ENCODE results near the gene ODC1.
"Not testable (repeated sequence)": the region's sequence is repeated elsewhere in the genome, so short reads cannot be mapped to it uniquely, and the experiment has no call there.

Gene ODC1

DNA sequence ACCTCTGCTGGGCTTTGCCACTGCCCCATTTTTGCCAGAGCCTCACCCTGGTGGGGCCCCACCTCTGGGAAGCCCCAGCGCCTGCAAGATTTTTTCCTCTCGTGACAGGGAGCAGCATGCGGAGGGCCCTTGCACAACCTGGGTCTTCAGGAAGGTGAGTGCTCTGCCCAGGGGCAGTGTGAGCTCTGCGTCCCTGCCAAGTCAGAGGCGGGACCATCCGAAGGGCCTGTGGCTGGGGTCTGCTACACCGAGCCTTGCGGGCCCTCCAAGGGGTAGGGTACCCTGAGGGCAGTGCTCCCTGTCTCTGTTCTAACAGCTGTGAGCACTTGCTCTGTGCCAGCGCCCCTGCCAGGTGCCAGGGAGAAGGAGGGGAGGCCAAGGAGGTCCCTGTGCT is 5.8 kb upstream of the ODC1 start:
- no peak for DNase-seq (ENCODE audit: low read depth in 4 of 4, low spot score in 1 of 4)

DNA sequence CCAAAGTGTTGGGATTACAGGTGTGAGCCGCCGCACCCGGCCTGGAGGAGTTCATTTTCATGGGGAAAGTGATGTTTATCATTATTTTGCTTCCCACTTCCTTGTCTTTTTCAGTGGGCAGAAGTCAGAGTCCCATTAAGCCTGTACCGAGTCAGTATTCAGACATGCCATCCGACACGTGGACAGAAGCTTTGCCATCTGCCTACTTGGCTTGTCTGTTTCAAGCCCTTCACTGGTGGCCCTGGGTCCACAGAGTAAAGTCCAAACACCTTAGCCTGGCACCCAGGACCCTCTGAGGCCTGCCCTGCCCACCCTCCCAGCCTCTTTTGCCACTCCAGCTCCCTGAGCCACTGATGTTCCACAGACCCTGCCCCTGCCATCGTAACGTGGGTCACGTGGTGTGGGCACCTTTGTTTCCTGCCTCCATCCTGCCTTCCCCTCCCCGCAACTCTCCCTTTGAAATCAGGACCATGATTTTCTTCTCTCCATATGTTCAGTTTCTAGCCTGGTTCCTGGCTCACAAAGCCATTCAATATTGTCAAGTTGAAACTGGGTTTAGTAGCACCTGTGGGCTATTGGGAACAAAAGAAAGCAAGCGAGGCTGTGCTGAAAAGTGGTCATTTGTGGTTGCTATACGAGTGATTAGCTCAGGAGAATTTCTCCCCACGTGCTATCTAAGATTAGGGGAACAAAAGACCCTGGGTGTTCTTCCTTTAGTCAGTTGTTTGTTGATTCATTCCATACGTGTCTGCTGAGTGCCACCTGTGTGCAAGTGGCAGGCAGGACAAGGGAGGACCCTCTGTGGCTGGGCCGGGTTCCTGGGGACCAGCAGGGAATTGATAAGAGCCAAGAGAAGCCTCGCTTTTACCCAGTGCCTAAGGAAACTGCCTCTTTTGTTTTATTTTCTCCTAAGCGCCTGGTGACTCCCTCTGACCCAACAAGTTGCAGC is 5.1 kb upstream of the ODC1 start:
- no peak for DNase-seq (ENCODE audit: low read depth in 4 of 4, low spot score in 1 of 4)

DNA sequence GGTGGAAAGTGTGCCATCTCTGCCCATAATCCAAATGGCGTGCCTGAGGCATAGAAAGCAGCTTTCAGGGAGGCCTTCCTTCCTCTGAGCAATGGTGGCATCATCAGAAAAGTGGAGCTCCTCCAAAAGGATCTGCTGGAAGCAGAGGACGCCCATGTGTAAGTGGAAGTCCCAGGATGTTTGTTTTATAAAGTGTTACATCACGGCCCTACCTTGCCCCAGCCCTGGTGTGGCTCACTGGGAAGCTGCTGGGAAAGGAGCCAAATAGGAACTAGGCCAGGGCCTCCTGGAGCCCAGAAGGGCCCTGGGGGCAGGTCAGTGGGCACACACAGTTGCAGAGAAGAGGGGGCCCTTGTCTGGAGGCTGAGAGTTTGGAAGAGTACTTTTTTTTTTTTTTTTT is 4.2 kb upstream of the ODC1 start:
- DNase-seq (ENCODE audit: low read depth in 4 of 4, low spot score in 1 of 4) = no peak

DNA sequence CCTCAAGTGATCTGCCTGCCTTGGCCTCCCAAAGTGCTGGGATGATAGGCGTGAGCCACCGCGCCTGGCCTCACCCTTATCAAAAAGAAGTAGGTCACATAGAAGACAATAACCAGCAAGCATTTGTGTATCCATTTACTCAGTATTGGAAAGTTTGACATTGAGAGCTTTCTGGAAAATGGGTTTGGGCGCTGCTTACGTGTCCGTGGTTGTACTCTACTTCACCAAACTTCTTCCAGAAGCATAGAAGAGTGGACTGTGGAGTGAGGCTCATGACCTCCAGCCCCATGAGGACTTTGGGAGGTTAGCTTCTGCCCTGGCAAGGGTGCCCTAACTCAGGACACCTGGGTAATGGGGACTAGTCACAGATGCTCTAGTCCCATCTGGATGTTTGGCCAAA is 3.7 kb upstream of the ODC1 start:
- DNase-seq (ENCODE audit: low read depth in 4 of 4, low spot score in 1 of 4) = no peak

DNA sequence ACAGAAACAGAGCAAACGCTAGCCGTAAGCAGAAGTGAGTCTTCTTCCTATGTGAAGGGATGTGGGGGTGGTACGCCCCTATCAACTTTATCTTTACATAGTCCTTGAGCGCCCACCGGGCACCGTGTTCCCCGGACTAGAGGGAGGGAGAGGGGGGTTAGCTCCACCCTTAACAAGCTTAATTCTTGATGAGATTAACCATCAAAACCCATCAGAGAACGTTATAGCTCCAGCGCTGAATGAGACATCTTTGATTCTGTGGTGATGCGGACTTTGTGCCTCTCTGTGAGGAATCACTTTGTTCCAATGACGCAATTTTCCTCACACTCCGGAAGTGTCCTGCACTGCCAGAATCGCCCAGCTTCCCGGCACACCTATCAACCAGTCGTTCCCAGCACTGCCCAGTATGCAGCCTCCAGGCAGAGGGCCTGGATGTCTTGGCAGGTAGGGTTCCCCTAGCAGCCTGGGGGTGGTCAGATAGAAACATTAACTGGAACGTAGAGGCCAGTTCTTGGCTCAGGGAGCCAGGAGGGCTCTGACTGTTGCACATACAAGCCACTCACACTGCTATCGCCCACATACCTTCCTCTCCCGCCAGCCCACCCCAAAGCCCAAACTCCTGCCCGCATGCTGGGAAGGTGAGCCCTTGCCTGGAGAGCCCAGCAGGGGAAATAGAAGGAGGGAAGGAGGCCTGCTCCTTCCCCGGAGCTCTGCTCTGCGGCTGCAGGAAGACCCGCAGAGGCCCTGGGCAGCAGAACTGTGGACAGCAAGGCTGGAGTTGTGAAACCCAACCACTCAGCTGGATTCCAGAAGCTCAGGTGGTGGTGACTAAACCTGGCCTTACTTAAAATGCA is 1.9 kb upstream of the ODC1 start:
- DNase-seq (ENCODE audit: low read depth in 4 of 4, low spot score in 1 of 4) = no peak

DNA sequence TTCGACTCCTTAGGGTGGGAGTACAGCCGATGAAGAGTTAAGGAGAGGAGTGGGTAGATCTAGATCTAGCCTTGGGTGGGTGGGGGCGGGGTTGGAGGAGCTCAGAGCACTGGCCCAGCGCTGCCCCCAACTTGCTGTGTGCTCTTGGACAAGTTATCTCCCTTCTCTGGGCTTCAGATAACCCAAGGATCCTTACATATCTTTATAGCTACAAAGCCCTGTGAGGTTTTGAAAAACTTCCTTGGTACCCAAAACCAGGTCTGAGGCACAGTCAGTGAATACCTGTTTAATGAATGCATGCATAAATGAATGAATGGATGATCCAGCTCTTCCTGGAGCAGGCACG is 1.3 kb upstream of the ODC1 start:
- DNase-seq (ENCODE audit: low read depth in 4 of 4, low spot score in 1 of 4) = no peak

DNA sequence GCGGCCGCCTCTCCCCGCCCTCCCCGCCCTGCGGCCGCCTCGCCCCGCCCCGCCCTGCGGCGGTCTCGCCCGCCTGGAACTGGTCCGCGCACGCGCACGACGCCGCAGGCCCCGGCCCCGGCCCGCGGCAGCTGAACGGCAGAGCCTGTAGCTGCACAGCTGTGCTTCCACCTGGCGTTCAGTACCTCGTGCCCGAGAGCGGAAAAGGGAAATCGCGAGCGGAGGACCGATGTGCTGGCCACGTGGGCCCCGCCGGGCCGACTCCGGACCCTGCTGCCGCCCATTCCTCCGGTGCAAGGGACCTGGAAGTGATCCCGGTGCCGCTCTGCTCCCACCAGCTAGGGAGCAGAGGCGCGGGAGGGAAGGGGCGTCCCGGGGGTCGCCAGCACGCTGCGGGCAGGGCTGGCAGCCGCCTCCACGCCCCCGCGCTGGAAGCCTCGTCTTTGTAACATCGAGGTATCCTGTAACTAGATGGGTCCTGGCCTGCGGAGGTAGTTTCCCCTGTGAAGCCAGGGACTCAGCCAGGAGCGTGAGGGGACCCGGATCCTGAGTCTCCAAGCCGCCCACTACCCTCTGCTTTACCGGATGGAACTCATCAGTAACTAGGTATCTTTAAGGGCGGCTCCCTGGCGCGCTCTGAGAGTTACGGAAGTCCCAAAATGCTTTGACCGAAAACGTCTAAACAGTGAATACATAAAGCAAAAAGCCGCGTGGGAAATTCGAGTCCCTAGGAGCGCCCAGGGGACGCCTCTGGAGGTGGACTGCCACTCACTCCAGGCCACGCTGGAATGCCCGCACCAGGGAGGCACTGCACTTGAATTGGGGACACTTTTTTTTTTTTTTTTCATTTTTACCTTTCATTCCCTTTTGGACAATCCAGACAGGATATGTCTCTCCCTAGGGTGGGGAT is 704 bp upstream of the ODC1 start:
- peak; percentile 73 to 91 (median 86) for DNase-seq (ENCODE audit: low read depth in 4 of 4, low spot score in 1 of 4)

DNA sequence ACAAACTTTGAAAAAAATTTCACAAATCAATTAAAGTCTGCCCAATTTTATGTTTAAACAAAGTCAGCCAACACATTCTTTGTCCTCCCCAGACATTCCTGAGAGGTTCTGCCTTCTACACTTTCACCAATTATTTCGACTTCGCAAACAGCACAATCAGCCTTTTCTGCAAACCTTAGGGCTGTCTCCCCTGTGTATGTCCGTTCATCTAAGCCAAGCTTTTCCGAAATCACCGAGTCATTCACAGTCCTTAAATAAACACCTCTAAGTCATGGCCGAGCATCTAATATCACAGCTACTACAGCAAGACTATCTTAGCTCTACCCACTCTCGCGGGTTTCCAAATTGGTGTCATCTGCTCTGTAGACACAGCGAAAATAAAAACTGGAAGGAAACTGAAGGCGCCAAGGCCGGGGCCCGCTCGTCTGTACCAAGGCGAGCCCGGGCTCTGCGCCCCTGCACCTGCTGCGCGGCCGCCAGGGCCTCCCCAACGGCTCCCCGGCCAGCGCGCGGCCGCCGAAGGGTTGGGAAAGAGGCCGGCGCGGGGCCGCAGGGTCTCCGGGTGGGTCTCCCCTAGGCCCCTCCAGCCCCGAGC is 730 bp downstream of the ODC1 start:
- DNase-seq (ENCODE audit: low read depth in 4 of 4, low spot score in 1 of 4) = peak in 2 of 4 experiments; percentile 26 to 38

DNA sequence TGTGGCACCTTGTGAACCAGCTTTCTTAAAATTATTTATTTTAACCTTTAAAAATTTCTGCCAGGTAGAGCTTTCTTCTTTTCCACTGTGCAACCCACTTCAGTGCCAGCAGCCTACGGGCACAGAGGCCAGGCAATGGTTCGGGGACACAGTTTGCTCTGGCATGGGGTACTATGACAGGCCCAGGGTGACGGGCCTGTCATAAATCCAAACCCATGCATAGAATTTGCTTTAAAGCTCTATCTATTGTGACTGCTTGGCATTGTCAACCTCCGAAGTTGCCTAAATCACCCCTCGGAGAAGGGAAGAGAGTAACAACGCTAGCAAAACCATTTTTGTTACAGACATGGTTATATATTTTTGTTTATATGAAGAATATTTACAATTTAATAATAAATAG is 1.5 kb downstream of the ODC1 start:
- DNase-seq (ENCODE audit: low read depth in 4 of 4, low spot score in 1 of 4) = no peak

DNA sequence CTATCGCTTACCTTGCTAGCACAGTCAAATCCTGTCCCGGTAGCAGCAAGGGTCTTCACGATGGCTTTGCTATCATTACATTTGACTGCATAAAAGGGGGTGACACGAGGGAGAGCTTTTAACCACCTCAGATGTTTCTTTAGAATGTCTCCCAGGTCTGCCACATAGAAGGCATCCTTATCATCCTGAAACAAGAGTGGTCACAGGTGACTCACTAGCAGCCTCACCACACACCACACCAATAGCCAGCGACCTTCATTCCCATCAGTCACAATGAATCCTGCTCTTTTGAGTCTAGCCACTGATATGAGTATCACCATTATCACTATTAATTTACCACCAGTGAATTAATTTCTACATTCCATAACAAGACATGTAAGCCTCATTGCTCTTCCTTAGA is 3.7 kb downstream of the ODC1 start:
- DNase-seq (ENCODE audit: low read depth in 4 of 4, low spot score in 1 of 4) = peak in 1 of 4 experiments; percentile 62

DNA sequence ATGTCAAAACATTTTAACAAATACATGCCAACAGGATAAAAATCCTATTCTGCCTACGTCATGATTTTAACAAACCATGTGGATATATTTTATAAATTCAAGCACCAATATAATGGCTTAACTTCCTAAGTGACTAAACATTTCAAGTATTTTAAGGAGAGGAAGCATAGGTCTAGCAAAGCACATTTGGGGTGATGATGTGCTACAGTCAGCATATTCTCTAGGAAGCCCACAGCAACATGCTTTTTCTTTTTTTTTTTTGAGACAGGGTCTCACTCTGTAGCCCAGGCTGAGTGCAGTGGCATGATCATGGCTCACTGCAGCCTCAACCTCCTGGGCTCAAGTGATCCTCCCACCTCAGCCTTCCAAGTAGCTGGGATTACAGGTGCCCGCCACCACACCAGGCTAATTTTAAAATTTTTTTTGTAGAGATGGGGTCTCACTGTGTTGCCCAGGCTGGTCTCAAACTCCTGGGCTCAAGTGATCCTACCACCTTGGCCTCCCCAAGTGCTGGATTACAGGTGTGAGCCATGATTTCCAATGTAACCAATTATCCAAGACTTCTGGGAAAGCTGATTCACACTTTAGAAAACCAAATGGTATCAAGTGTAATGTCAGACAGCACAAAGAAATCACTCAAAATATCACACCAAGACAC is 5.5 kb downstream of the ODC1 start:
- DNase-seq (ENCODE audit: low read depth in 4 of 4, low spot score in 1 of 4) = not testable (repeated sequence)

DNA sequence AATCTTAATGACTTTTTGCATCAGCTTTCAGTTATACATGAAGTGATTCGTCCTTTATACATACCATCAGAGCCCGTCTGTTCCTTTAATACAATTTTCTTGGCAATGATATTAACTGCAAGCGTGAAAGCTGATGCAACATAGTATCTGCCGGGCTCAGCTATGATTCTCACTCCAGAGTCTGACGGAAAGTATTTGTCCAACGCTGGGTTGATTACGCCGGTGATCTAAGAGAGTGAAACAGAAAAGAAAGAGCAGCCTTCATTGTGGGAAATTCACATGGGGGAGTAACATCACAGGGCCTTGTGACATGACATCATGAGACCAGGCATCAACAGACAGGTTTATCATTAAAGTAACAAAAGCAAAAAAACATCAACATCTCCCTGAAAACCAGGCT is 6.2 kb downstream of the ODC1 start:
- no peak for DNase-seq (ENCODE audit: low read depth in 4 of 4, low spot score in 1 of 4)

DNA sequence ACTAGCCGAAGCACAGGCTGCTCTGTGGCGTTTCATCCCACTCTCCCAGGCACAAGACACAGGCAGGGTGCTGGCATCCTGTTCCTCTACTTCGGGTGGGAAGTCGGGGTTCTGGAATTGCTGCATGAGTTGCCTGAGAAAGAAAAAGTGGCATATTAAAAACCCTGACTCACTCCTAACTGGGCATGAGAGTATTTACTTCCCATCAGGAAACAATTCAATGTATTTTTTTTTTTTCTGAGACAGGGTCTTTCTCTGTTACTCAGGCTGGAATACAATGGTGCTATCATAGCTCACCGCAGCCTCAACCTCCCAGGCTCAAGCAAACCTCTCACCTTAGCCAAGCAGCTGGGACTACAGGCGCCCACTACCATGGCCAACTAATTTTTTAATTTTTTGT is 7.4 kb downstream of the ODC1 start:
- no peak for DNase-seq (ENCODE audit: low read depth in 4 of 4, low spot score in 1 of 4)

DNA sequence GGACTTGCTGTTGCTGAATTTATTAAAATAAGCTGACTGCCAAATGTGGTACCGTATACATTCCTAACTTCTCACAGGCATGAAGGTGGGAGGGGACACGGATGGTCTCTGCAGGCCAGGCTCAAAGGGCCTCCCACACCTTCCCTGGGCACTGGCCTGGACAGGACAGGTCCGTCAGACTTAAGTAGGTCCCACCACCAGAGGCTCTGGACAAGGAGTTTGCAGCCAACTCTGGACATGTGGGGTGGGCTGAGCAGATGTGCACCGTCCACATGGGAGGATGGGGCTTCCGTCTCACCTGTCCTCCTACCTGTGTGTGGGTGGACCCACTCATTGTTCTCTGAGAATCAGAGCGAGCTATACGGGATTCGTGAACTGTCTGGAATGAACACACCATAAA is 8.2 kb downstream of the ODC1 start:
- DNase-seq (ENCODE audit: low read depth in 4 of 4, low spot score in 1 of 4) = no peak

DNA sequence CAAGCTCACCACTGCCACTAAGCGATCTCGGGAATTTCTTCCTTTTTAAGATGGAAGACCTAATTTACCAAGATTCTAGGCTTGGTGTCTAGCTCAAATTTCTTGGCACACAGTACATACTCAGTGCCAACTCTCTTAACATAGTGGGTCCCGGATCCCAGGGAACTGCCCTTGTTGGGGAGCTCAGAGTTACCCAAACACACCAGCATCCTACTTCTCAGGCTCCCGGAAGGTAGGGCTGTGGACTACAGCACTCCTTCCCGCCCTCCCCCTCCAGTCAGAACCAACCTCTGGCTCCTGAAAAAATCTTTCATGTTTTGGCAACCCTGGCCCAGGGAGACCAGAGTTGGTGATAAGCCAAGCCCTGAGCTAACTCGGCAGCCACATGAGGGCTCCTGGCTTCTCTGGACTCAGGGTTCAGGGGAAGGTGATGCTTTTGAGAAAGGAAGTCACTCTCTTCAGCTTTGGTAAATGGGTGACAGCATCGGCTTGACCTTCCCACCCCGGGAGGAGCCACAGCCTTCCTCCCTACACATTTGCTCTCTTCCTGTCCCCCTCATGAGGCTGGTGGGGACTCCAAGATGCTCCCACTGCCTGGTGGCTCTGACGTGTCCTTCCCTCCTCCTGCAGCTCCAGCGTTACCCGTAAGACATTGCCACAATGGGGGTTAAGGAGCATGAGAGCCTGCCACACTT is 8.8 kb downstream of the ODC1 start:
- no peak for DNase-seq (ENCODE audit: low read depth in 4 of 4, low spot score in 1 of 4)

DNA sequence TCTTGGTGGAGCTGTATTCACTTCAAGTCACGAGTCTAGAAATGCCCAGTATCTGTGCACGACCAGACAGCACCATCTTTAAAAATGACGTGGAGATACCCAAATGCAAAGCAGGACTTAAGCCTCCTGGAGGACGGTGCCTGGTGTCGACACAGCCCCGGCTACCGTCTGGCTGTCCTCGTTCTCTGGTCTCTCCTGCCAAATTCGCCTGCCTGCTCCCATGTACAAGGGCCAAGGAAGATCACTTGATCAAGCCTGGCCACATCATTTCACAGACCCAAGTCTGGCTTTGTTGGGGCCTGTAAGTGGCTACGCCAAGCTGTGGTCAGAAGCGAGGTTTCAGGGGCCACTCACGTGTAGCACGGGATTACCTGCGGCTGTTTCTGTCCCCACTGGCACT is 9.4 kb downstream of the ODC1 start:
- no peak for DNase-seq (ENCODE audit: low read depth in 4 of 4, low spot score in 1 of 4)

DNA sequence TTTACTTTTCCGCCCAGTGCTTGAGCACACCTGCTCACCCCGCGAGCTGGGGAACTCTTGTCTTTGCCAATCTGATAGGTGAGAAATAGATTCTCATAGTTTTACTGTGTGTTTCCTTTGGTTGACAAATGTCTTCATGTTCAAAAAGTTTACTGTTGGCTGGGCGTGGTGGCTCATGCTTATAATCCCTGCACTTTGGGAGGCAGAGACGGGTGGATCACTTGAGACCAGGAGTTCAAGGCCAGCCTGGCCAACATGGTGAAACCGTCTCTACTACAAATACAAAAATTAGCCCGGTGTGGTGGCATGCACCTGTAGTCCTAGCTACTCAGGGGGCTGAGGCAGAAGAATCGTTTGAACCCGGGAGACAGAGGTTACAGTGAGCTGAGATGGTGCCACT is 10.3 kb downstream of the ODC1 start:
- DNase-seq (ENCODE audit: low read depth in 4 of 4, low spot score in 1 of 4) = no peak

DNA sequence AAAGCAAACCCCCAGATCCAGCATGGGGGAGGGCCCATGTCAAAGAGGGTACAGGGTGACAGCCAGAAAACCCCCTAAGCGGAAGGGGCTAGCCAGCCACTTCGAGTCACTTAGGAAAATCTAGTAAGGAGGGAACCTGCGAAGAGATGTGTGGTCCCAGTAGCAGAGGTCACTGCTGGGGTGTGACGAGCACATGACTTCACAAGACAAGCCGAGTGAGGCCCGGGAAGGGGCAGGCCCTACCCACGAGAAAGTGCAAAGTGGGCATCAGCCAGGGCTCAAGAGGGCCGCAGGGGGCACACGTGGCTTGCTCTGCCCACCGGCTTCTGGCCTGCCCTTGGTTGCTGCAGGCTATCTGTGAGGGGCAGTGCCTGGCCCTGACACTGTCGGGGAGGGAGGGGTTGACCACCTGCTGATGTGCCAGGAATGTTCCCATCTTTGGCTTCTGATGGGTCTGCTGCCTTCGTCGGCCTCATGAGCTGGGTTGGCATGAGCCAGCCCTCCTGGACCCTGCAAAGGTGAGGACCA is 11.5 kb downstream of the ODC1 start:
- no peak for DNase-seq (ENCODE audit: low read depth in 4 of 4, low spot score in 1 of 4)

DNA sequence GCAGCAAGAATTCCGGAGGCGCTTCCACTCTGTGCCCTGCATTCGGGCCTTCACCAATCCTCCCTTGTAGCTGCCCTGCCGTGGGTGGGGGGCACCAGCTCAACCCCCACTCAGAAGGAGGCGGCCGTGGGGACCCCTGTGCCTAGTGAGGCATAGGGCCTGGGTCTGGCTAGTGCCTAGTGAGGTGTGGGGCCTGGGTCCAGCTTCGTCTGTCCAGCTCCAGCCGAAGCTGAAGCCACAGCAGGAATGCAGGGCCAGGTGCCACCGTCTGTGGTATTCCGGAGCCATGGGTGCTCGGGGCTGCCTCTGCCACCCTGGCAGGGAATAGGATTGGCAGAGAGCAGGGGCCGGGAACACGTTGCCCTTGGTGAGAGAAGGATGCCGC is 12.3 kb downstream of the ODC1 start:
- no peak for DNase-seq (ENCODE audit: low read depth in 4 of 4, low spot score in 1 of 4)

Data from stimulated activated CD4-positive, alpha-beta T cell treated with anti-CD3 and anti-CD28 coated beads, Interleukin-1b, Interleukin-23, amount 100 ng/mL, for 24 hours (primary cell).